ENCODE results near the gene MYEF2. TPM values are rescaled to one million over a fixed set of nuclear protein-coding genes. Genes with fewer than 3 reads are reported as not detected.

MYEF2 gene
- total RNA-seq (10 to 100 TPM in 7 of 10 donors, 1 to 10 TPM in 3; 7.3 to 18.6 (median 13.3) TPM), polyA plus RNA-seq (10 to 100 TPM in 1 of 2 donors, 1 to 10 TPM in 1; 3.8 to 11.6 TPM)
- long read RNA-seq, donor 1, partial matches to known transcripts: 0 of 5 reads
- long read RNA-seq, donor 1, other reads (novel, unspliced or antisense): 5 of 5 reads
- long read RNA-seq, donor 2, partial matches to known transcripts: 0 of 8 reads
- long read RNA-seq, donor 2, other reads (novel, unspliced or antisense): 8 of 8 reads
- long read RNA-seq, donor 3, partial matches to known transcripts: 0 of 4 reads
- long read RNA-seq, donor 3, other reads (novel, unspliced or antisense): 4 of 4 reads

- Histone ChIP-seq H3K36me3 (no peaks in the 10 kb centered on the region), H3K9me3 (peaks cover 0 to 13% (median 0%) of the 10 kb centered on the region in 11 donors), H3K27me3 (peaks cover 0 to 44% (median 6%) of the 10 kb centered on the region in 7 donors), H3K4me3 (peak within 1 kb of the TSS; percentile 53 to 78 (median 65)), H3K4me1 (peaks cover 0 to 18% (median 8%) of the 10 kb centered on the region in 9 donors), H3K27ac (peak within 1 kb of the TSS in 7 of 10 donors; percentile 36 to 89 (median 74))
- no peak for TF ChIP-seq CTCF (IDR thresholded peaks at IDR 0.05)
- DNase-seq: peak; percentile 59 to 71
- 2% methylated on average over 66 to 71 of the region's 71 CpGs for WGBS, 2 donors
- ATAC-seq: peak; percentile 82 to 94 (median 86)
- intact Hi-C loops (cut with DNase I): no loop called here
Observed at GRCh38 chr15:48177766-48178647, at the start of gene MYEF2. MYEF2 (minus strand) TSS chr15:48178295; CDS start chr15:48178237, 58 bp downstream.

GRCh38 chr15:48225771-48226170, 47.7 kb upstream of the MYEF2 start:
- Histone ChIP-seq H3K27me3 (peaks cover 0 to 5% (median 0%) of the 10 kb centered on the region in 7 donors), H3K4me3 (no peak overlapping the region), H3K36me3 (no peaks in the 10 kb centered on the region), H3K27ac (no peak overlapping the region), H3K9me3 (no peaks in the 10 kb centered on the region), H3K4me1 (no peaks in the 10 kb centered on the region)
- 86 to 87% methylated on average over 3 of the region's 3 CpGs for WGBS, 2 donors
- no peak for ATAC-seq
- intact Hi-C loops (cut with DNase I): no loop called here
- DNase-seq: no peak
- TF ChIP-seq CTCF (IDR thresholded peaks at IDR 0.05): no peak

- no peaks in the 10 kb centered on the region for H3K36me3 ChIP-seq
Observed at GRCh38 chr15:48222627-48223026, 44.5 kb upstream of the MYEF2 start.

More at GRCh38 chr15:48222627-48223026, 44.5 kb upstream of the MYEF2 start:
- no peak overlapping the region for H3K27ac ChIP-seq
- H3K4me1 ChIP-seq: no peaks in the 10 kb centered on the region
- 29 to 46% methylated on average over 1 of the region's 1 CpG for WGBS, 2 donors
- ATAC-seq (no peak), DNase-seq (no peak)
- H3K9me3 ChIP-seq: no peaks in the 10 kb centered on the region
- TF ChIP-seq CTCF (IDR thresholded peaks at IDR 0.05): no peak
- peaks cover 0 to 5% (median 0%) of the 10 kb centered on the region in 7 donors for H3K27me3 ChIP-seq
- H3K4me3 ChIP-seq: no peak overlapping the region
- intact Hi-C loops (cut with DNase I): no loop called here

Measured in heart right ventricle (tissue), 16 donors.